Right kidney (tissue), 1 donor: ENCODE results near the gene TMEM40.
"Not testable (repeated sequence)": the region's sequence is repeated elsewhere in the genome, so short reads cannot be mapped to it uniquely, and the experiment has no call there.

Experiments used
- DNase-seq: peaks from one replicate; pipeline ENCODE4 v3.0.0-alpha.2; 2016

The TMEM40 gene

DNA sequence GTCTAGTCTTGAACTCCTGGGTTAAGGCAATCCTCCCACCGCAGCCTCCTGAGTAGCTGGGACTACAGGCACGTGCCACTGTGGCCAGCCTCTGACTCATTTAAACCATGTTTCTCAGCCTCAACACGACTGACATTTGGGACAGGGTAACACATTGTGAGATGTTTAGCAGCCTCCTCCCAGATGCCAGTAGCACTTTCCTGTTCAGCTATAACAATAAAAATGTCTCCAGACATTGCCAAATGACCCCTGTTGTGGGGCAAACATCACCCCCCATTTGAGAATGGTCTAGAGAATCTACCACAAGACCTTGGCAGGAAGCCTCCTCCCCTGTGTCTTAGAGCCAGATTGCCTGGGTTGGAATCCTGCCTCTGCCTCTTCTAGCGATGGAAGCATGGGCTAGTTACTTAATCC, 8.4 kb downstream of the TMEM40 start:
- DNase-seq = no peak

DNA sequence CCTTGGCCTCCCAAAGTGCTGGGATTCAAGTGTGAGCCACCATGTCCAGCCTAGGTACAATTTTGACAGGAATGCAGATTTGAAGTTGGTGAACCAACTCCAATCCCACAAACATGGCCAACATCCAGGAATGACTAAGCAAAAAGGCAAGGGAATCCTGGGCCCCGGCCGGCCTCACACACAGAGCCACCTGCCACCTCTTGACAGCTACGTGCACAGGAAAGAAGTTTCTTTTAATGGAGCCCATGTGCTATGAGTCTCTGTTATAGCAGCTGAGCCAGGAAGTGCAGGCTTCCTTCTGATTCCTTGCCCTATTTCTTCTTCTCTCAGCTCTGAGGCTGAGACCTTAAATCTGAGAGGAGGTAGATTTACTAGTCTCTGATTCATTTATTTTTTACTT, 8.8 kb downstream of the TMEM40 start:
- DNase-seq = no peak

- DNase-seq = no peak
These were observed 10.6 kb downstream of the TMEM40 start for GRCh38 chr3:12748477-12748876.

GRCh38 chr3:12746419-12746818, 12.6 kb downstream of the TMEM40 start:
- DNase-seq = no peak

DNA sequence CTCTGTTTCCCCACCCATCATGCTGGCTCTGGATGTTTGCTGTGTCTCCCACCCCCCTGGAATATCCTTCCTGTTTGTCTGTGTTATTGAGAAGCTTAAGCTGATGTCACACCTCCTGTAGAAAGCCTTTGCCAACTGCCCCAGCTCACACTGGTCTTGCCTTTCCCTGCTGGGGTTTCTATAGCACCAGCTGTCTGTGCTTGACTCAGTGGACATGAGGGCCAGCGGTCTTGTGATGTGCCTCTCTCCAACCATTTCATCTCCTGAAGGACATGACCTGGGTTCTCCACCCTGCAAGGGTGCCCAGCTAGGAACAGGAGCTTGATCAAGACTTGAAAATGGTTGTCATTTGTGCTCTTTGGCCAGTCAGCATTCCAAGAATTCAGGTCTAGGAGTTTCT, 14.7 kb downstream of the TMEM40 start:
- DNase-seq = no peak

DNA sequence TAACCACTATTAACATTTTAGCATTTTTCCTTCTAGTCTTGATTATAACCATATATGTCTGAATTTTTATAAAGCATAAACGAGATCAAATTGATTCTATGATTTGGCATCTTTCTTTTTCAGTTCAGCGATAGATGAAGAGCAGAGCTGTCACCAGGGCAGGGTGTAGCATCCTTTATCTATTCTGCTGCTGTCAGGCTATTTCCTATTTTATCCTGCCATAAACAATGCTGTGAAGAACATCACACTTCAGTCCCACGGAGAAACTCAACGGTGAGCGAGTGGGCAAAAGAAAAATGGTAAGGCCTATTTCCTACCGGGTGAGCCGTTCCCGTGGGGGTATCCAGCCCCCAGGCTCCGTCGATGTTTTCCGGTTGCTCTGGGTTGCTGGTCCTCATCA, 15.5 kb downstream of the TMEM40 start:
- DNase-seq = no peak

DNA sequence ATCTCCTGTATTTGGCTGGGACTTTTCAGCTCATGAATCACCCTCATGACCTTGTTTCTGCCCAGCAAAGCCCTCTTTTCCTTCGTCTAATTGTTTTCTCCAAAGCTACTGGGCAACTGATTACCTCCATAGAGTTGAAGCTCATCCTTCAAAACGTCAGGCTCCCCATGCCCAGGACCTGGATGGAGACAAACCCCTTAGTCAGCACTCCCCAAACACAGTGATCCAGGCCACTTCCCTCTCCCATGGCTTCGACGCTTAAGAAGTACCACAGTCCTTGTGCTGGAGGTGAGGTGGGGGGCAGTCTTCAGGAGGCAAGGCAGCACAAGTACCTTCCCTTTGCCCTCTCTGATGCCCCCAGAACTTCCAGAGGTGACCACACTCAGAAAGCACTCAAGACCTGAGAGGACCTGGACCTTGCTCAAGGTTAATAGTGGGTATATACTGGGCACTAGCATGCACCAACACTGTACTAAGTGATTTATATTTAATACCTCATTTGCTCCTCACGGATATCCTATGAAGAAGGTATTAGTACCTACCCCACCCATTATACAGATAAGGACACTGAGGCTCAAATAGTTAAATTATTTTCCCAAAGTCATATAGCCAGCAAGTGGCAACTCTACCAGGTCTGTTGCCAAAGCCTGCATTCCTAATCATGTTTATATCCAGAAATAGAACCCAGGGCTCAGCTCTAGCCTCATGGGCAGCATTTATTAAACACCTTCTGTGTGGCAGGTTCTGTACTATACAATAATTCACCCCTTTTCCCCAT, 16.5 kb downstream of the TMEM40 start:
- DNase-seq = no peak

- DNase-seq = no peak
These were observed 17.9 kb downstream of the TMEM40 start for GRCh38 chr3:12741209-12741608.

- DNase-seq = no peak
These were observed 21.2 kb downstream of the TMEM40 start for GRCh38 chr3:12737833-12738232.

DNA sequence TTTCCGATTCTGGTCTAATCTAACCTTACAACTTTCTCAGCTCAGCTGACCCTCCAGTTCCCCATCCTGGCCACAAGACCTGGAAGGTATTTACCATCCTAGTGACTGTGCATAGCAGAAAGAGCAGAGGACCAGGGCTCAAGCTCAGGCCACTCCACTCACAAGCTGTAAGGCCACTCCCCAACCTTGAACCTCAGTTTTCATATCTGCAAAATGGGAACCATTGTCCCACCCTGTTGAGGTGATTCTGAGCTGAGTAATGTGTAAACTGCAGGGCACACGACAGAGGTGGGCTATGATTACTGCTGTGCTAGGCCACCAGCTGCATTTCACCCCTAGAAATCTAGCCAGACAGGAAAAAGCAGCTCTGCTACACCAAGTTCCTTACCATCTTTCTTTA, 21.7 kb downstream of the TMEM40 start:
- no peak for DNase-seq

DNA sequence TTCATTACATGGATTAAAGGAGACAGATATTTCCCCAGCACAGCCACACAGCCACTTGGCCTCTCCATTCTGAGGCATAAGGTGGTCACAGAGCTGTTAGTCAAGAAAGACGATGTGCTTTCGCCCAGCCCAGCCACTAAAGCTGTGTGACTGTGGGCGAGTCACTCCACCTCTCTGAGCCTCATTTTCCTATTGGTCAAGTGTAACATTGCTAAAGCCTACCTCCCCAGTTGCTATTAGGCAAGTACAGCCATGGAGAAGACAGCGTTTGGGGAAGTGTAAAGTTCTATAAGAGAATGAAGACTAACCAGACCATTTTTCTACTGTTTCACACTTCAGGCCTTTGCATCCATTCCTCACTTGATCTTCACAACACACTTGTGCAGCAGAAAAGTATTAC, 24.1 kb downstream of the TMEM40 start:
- DNase-seq = no peak

GRCh38 chr3:12733566-12733965, 25.5 kb downstream of the TMEM40 start:
- DNase-seq = no peak

DNA sequence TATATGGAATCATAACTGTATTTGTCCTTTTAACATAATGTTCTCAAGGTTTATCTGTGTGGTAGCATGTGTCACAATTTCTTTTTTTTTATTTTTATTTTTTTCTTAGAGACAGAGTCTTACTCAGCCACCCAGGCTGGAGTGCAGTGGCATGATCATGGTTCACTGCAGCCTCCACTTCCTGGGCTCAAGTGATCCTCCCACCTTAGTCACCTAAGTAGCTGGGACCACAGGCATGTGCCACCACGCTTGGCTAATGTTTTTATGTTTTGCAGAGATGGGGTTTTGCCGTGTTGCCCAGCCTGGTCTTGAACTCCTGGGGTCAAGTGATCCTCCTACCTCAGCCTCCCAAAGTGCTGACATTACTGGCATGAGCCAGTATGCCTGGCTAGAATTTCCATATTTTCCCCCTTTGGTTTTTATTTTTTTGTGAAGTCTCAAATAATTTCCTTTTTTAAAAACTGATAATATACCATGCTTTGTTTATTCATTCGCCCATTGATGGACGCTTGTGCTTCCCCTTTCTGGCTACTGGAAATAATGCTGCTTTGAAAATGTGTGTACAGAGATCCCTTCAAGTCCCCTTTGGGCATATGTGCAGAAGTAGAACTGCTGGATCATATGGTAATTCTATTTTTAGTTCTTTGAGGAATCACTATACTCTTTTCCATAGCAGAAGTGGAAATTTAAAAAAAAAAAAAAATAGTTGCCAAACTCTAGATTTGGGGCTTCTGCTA, 28.4 kb downstream of the TMEM40 start:
- DNase-seq = no peak

- DNase-seq = peak; percentile 29
These were observed 29.9 kb downstream of the TMEM40 start for GRCh38 chr3:12729051-12729651.

DNA sequence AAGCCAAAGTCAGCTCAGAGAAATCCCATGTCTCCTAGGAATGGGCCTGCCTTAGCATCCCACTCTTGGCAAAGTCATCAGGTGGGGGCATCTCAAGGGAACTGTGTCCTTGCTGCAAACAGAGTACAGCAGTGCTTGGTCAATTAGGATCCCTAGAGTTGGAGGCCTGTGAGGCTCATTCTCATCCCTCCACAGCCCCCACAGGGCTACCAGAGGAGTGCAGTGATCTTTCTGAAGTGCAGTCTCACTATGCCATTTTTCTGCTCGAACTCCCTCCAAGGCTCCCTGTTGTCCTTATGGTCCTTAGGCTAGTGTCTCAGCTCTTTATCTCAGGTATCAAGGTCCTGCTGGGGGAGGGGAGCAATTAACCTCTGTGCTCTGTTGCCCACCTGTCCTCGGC, 31.1 kb downstream of the TMEM40 start:
- no peak for DNase-seq

GRCh38 chr3:12727481-12727880, 31.6 kb downstream of the TMEM40 start:
- DNase-seq = no peak

DNA sequence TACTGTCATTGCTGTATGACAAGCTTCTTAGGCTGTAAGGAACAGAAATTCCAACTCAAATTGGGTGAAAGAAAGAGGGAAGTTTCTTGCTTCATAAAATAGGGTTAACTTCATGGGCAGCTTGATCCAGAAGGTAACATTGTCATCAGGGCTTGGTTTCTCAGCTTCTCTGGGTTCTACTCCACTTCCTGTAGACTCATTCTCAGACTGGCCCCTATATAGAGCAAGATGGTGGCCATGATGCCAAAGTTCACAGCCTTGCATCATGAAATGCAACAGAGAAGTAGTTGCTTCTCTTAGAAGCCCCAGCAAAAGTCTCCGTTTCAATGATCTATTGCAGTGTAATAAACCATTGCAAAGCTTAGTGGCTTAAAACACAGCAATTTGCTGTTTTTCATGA, 33.6 kb downstream of the TMEM40 start:
- DNase-seq = no peak

DNA sequence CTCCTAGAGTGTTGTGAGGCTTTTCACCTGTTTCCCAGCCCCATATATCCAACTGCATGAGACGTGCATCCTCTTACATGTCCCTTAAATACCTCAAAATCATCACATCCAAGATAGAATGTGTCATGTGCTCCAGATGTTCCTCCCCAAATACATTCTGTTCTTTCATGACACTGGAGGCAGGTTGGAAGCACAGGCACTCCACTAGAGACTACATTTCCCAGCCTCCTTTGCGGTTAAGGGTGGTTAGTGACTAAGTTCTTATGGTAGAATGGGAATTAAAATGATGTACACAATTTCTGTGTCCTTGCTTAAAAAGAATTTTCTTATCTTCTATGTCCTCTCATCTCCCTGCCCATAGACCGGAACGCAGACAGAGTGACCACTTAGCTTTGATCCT, 34.3 kb downstream of the TMEM40 start:
- DNase-seq = no peak

DNA sequence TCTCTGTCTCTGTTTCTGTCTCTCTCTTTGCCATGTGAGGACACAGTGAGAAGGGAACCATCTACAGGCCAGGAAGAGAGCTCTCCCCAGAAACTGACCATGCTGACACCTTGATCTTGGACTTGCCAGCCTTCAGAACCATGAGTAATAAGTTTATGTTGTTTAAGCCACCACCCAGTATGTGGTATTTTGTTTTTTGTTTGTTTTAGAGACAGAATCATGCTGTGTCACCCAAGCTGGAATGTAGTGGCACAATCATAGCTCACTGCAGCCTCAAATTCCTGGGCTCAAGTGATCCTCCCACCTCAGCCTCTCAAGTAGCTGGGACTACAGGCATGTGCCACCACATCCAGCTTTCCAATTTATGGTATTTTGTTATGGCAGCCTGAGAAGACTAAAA, 35.7 kb downstream of the TMEM40 start:
- not testable (repeated sequence) for DNase-seq

DNA sequence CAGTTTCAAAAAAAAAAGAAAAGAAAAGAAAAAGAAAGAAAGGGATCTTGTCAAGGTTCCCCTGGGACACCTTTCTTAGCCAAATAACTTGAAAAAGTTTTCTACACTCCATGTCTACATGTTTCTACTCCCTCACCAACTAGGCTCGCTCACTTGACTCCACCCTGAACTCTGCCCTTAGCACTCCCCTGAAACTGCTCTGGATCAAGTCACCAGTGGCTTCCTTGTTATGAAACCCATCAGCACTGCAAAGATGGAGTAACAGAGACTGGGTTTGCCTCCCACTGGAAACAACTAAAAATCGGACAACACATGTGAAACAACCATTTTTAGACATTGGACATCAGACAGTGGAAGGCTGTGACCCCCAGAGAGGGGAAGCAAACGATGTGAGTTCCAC, 36.8 kb downstream of the TMEM40 start:
- no peak for DNase-seq

- DNase-seq = peak; percentile 57
These were observed 38.8 kb downstream of the TMEM40 start for GRCh38 chr3:12719984-12720898.

DNA sequence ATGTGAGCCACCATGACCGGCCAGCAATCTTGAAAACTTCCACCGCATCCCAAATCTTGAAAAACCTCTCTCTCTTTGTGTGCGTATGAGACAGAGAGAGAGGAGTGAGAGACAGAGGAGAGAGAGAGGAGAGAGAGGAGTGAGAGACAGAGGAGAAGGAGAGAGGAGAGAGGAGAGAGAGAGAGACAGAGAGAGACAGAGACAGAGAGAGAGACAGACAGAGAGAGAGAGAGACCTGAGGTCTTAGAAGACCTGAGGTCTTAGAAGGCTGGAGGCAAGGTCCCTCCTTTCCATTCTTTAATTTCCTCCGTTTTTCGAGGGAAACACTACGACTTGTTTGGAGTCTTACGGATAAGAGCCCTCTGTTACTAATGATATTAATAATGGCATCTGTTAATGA, 39.5 kb downstream of the TMEM40 start:
- DNase-seq = no peak
